Cardiac muscle cell (in vitro differentiated cells and primary cell): Measurements from ENCODE around the gene NT5M. TPM values are rescaled to one million over a fixed set of nuclear protein-coding genes. Genes with fewer than 3 reads are reported as not detected.

ENCODE experiments used
- DNase-seq, 2 donors: peaks; one replicate each; pipeline versions ENCODE4 v3.0.0 to v3.0.0-alpha.2; 2010 to 2017; ENCODE audit warnings: low read depth in 1 of 2, low spot score in 1 of 2
- H3K27ac ChIP-seq: fragments of 200-600 bp; sonication (generic); 2 replicates; pipeline ENCODE4 v1.5.1; 2016
- H3K27me3 ChIP-seq: fragments of 200-600 bp; sonication (generic); 2 replicates; pipeline ENCODE4 v1.6.0; 2016; ENCODE audit warnings: control low read depth
- H3K36me3 ChIP-seq: fragments of 200-600 bp; sonication (generic); 2 replicates; pipeline ENCODE4 v1.5.1; 2016; ENCODE audit warnings: control low read depth
- H3K4me1 ChIP-seq: fragments of 200-600 bp; sonication (generic); 2 replicates; pipeline ENCODE4 v1.8.1; 2017; ENCODE audit warnings: low read depth, mild to moderate bottlenecking, mixed run types
- H3K4me3 ChIP-seq: fragments of 200-600 bp; sonication (generic); 2 replicates; pipeline ENCODE4 v1.5.1; 2016; ENCODE audit warnings: mild to moderate bottlenecking
- H3K9me3 ChIP-seq: fragments of 200-600 bp; sonication (generic); 2 replicates; pipeline ENCODE4 v1.5.1; 2017; ENCODE audit warnings: low read depth, mild to moderate bottlenecking, control low read depth
- CTCF ChIP-seq: IDR thresholded peaks from 2 replicates; pipeline ENCODE4 v1.5.1; 2012; ENCODE audit warnings: low read depth, mild to moderate bottlenecking, low read length
- polyA plus RNA-seq: library from polyadenylated mRNA; unstranded; fragments of >200 nt; fragmentation: Nextera tagmentation; extraction: Ambion mirVana; gene quantifications from 2 replicates; pipeline ENCODE4 v1.2.1, GENCODE V29; 2016
- total RNA-seq: library from RNA; depleted of rRNA; stranded (reverse); fragments of >200 nt; gene quantifications from 2 replicates; pipeline ENCODE4 v1.2.3, GENCODE V29; 2016

NT5M gene
- total and polyA plus RNA-seq, 2 experiments from 2014 or later = 32.9 to 38.5 TPM

- no peak for DNase-seq
- no peak overlapping the region for H3K4me3 ChIP-seq
- no peaks in the 10 kb centered on the region for H3K27me3 ChIP-seq
- no peak for TF ChIP-seq CTCF
- no peaks in the 10 kb centered on the region for H3K9me3 ChIP-seq
- no peaks in the 10 kb centered on the region for H3K36me3 ChIP-seq
- no peaks in the 10 kb centered on the region for H3K4me1 ChIP-seq
- no peak overlapping the region for H3K27ac ChIP-seq
Measured at GRCh38 chr17:17325228-17325627, 22.1 kb downstream of the NT5M start.

GRCh38 chr17:17325816-17326215 lies 22.6 kb downstream of the NT5M start:
- no peaks in the 10 kb centered on the region for H3K4me1 ChIP-seq
- no peaks in the 10 kb centered on the region for H3K9me3 ChIP-seq
- no peak for TF ChIP-seq CTCF
- no peak overlapping the region for H3K27ac ChIP-seq
- DNase-seq = no peak
- H3K4me3 ChIP-seq = no peak overlapping the region
- no peaks in the 10 kb centered on the region for H3K27me3 ChIP-seq
- H3K36me3 ChIP-seq = no peaks in the 10 kb centered on the region

GRCh38 chr17:17326275-17326875 lies 23.2 kb downstream of the NT5M start:
- no peak for DNase-seq
- no peak overlapping the region for H3K4me3 ChIP-seq
- no peaks in the 10 kb centered on the region for H3K9me3 ChIP-seq
- H3K27ac ChIP-seq = no peak overlapping the region
- no peaks in the 10 kb centered on the region for H3K4me1 ChIP-seq
- no peak for TF ChIP-seq CTCF
- H3K36me3 ChIP-seq = no peaks in the 10 kb centered on the region
- H3K27me3 ChIP-seq = no peaks in the 10 kb centered on the region

- Histone ChIP-seq H3K9me3 (no peaks in the 10 kb centered on the region), H3K4me1 (no peaks in the 10 kb centered on the region), H3K27me3 (no peaks in the 10 kb centered on the region), H3K36me3 (no peaks in the 10 kb centered on the region), H3K27ac (no peak overlapping the region), H3K4me3 (no peak overlapping the region)
- no peak for TF ChIP-seq CTCF
- DNase-seq = no peak
Measured at GRCh38 chr17:17328251-17328650, 25.1 kb downstream of the NT5M start.

- no peak overlapping the region for H3K4me3 ChIP-seq
- no peaks in the 10 kb centered on the region for H3K36me3 ChIP-seq
- no peak for DNase-seq
- H3K4me1 ChIP-seq = no peaks in the 10 kb centered on the region
- no peaks in the 10 kb centered on the region for H3K9me3 ChIP-seq
- H3K27ac ChIP-seq = no peak overlapping the region
- no peak for TF ChIP-seq CTCF
- H3K27me3 ChIP-seq = no peaks in the 10 kb centered on the region
Measured at GRCh38 chr17:17341452-17341851, 38.3 kb downstream of the NT5M start.
